ENCODE results near the gene PIN1.

PIN1 gene

DNA sequence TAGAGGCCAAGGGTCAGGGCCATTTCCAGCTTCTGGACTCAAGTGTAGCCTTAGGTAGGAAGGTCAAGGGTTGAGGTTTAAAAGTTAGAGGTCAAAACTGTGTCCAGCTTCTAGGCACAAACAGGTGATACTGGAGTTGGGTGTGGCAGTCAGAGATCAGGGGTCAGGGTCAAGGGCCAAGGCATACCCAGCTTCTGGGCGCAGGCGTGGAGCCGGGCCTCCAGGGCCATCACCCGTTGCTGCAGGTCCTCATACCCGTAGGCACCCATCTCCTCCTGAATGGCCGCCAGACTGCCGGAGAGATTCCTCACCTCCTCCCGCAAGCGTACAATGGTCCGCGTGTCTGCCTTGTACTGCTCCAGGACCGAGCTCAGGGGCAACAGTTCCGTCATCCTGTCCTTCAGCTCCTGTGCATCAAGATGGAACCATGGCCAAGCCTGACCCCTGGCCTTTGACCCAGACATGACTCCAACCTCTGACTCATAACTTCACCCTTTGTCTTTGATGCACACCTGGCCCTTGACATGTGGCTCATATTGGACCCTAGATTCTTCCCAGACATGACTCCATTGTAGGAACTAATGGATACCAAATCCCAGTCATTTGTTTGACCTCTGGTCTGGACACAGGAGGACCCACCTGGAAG is 22.1 kb downstream of the PIN1 start:
- no peak for DNase-seq

DNA sequence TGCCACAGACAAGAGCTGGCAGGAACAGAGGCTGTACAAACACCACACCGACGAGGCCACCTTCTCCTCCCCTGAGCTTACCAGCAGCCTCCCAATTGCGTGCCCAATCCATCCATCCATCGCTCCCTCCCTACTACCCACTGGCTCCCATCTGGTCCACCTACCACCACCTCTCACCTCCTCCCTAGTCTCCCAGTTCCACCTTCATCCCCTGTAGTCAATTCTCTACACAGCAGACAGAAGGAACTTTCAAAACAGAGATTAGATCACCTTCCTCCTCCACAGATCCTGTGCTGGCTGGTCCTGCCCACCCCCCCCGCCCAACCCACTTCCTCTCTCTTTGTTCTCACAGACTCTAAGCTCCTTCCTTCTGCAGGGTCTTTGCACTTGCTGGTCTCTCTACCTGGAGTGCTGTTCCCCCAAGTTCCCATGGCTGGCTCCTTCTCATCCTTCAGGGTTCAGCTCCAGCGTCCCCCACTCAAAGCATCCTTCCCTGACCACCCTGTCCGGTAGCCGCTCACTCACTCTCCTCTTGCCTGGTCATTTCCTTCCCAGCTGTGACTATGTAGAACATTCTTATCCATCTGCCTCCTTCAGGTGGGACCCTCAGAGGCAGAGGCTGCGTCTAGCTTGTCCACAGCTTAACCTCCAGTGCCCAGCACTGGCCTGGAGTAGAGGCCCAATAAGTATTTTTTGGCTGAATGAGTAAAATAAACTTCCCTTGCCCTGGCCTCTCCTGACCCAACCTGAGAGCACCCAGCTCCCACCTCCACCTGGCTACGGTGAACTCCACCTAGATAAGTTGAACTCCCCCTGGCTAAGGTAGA is 23.0 kb downstream of the PIN1 start:
- DNase-seq, result peak in 1 of 2 donors; percentile 50

DNA sequence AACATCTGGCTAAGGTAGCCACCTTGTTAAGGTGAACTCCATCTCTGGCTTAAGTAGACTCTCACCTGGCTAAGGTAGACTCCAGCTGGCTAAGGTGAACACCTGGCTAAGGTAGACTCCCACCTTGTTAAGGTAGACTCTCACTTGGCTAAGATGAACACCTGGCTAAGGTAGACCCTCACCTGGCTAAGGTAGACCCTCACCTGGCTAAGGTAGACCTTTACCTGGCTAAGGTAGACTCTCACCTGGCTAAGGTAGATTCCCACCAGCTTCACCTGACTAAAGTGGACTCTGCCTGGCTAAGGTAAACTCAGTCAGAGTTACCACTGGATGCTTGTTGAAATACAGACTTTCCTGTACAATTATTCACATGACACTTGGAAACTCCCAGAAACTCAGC is 23.6 kb downstream of the PIN1 start:
- DNase-seq, result no peak

DNA sequence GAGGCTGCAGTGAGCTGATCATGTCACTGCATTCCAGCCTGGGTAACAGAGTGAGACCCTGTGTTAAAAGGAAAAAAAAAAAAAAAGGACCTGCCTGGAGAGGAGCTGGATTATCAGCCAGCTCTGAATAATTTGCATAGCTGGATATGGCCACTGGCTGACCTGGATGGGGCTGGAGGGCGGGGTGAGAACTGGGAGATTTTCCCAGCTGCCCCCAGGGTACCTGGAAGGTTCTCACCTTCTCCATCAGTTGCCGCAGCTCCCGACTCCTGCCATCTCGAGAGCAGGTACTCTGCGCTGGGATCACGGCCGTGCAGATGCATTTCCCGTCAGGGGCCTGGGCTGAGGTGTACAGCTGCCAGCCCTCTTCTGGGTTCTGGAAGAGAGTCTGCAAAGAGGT is 25.3 kb downstream of the PIN1 start:
- DNase-seq, result no peak

DNA sequence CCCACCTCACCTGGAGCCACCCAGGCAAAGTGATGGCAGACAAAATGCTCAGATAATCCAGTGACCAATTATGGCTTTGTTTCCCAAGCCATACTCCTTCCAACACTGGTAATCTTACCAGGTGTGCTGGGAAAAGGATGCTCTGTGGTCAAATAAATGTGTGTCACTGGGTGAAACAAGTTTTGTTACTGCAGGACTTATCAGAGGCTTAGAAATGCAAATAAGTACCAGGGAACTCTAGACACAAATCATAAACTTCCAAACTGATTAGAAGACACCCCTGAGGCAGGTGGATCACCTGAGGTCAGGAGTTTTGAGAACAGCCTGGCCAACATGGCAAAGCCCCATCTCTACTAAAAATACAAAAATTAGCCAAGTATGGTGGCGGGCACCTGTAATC is 26.4 kb downstream of the PIN1 start:
- no peak for DNase-seq

DNA sequence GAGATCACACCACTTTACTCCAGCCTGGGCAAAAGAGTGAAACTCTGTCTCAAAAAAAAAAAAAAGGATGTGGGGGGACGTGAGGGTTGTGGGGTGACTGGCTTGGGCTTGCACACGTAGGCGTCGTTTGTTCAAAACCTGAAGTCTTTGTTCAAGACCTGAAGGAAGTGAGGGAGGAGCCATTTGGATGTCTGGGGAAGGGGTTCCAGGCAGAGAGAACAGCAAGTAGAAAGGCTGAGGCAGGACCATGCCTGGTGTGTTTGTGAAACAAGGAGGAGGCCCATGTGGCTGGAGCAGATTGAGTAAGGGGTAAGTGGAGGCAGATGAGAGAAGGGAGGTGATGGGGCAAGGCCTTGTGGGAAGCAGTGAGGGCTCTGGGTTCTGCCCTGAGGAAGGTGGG is 27.8 kb downstream of the PIN1 start:
- peak in 1 of 2 donors; percentile 33 for DNase-seq

DNA sequence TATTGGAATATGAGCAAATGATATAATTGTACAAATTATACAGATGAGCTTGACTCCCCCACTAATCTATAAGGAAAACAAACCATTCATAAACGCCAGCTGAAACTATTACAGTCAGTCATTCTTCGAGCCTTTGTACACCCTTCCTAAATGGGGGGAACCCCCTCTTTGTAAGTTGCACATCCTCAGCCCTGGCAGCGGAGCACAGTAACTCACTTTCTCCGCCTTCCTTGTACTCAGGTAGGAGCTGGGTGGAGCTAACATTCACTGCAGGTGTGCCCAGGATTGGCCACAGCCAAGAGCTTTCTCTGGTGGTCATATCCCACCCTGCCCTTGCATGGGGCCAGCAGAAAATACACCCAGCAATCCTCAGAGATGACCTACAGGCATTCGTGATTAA is 28.6 kb downstream of the PIN1 start:
- DNase-seq, result peak in 1 of 2 donors; percentile 26

DNA sequence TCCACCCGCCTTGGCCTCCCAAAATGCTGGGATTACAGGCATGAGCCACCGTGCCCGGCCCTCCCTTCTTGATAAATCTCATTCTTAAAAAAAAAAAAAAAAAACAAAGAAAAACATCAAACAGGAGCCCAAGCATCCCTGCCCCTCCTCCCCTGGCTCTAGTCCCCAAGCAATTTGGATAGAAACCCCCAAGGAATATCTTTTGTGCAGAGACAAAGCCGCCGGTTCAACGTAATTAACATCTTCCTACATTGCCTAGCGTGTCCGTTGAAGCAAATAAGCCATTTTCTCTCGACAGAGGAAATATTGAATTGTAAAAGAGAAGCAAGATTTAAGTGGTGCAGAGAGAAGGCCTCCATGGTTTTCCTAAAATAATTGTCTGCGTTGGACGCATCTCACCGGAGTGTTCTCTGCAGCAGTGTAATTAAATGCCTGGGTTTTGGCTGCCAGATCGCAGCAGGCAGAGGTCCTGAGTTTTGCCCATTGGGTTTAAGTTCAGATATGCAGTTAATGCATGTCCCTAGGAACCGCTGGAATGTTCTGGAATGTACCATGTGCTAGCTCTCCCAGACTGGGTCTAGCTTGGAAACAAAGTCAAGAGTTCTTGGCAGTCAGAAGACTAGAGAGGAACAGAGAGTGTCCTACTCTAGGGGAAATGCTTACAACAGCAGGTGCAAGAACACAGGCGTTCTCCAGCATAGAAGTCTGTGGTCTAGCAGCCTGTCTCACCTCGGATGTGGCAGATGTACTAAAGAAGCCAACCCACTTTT is 30.8 kb downstream of the PIN1 start:
- peak; percentile 45 to 65 for DNase-seq

DNA sequence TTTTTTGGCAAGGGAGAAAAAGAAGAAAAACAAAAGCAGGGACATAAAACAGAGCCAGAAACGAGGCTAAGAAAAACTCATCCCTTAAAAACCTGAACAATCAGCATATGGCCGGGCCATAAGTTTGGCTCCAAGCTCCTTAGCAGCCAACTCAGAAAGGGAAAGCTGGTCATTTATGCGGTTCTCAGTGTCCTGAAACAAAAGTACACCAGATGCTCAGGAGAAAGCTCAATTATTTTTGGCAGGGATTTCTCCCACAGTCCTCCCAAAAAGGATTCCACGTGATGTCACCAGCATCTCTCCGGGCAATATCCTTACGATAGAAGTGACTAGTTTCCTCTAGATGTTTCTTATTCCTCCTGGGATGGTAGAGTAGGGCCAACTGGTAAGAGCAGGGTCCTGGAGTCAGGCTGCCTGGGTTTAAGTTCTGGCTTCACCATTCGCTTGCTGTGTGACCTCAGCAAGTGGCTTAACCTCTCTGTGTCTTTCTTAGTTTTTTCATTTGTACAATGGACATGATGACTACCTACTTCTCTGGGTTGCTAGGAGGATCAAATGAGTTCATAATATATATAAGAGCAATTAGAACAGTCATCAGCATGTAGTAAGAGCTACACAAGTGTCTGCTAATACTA is 34.0 kb downstream of the PIN1 start:
- DNase-seq, result no peak

DNA sequence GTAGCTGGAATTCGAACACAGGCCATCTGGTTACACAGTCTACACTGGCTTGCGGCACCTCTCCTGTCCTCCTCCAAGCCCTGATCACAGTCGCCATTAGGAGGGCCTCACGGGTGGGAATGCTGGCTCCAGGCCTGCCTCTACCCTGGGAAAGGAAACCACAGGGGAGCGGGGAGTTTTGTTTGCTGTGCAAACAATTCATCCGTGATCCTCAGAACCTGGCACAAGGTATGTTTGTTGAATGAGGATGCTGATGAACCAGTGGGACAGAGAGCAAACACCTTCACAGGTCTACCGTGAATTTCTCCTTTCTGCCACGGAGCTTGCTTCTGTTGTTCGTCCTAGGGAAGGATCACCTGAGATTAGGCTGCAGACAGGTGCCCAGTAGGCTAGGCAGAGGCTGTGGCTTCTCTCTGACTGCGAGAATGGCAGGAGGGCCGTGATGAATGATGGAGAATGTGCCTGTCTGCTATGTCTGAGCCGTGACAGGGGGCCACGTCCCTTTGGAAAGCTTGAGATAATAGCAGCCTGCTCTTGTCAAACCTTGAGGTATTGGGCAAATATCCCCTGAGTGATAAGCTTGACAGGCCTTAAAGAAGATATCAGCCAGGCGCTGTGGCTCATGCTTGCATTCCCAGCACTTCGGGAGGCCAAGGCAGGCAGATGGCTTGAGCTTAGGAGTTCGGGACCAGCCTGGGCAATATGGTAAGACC is 36.7 kb downstream of the PIN1 start:
- DNase-seq, result no peak

DNA sequence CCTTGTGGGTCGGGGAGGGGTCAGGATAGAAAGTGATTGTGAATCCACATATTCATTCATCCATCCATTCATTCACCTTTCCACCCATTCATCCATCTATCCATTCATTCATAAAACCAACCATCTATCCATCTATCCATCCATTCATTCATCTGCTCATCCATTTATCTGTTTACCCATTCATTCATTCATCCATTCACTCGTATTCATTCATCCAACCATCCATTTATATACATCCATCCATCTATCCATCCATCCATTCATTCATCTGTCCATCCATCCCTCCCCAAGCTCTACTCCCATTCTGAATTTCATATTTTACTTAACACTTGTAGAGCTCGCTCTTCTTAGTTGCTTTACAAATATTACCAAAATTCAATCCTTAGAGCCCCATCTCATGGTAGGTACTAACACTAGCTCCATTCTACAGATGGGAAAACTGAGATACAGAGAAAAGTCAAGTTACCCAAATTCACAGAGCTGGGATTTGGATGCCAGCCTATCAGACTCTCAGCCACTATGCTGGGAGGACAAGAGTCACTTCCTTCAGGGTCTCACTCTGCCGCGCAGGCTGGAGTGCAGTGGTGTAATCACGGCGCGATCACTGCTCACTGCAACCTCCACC is 37.6 kb downstream of the PIN1 start:
- DNase-seq, result no peak

DNA sequence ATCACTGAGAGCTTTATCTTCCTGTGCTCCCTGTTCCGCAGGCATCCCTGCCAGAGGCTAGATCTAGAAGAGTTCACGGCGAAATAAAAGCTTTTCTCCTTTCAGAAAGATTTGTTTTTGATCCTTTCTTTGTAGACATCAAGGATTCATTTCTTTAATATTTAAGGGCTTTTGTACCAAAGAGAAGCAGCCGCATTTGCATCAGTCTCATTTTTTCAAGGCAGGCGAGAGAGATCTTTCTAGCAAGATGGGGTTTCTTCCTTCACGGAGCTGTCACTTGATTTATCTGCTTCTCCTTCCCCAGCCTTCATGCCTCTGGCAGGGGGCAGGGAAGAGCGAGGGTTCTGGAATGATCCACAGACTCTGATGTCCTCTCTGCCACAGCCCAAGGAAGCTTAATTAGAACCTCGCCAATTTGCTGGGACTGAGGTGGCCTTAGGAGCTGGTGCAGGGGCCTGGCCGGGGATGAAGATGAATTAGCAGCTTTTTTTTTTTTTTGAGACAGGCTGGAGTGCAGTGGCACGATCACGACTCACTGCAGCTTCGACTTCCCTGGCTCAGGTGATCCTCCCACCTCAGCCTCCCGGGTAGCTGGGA is 40.0 kb downstream of the PIN1 start:
- DNase-seq, result no peak

DNA sequence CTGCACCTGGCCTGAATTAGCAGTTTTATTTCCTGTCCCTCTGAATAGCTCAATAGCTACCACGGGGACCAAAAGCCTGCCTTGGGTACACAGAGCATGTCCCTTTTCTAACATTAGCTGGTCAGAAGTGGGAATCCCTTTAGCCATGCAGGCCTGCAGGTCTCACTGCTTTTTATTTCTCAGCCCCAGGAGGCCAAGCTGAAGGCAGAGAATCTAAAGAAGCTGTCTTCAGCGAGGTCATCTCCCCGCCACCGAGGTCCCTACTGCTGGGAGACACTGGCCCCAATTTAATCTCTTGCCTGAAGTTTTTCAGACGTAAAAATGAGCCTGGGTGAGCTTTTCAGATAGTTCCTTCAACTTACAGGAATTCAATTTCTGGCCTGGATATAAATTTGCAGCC is 40.7 kb downstream of the PIN1 start:
- no peak for DNase-seq

DNA sequence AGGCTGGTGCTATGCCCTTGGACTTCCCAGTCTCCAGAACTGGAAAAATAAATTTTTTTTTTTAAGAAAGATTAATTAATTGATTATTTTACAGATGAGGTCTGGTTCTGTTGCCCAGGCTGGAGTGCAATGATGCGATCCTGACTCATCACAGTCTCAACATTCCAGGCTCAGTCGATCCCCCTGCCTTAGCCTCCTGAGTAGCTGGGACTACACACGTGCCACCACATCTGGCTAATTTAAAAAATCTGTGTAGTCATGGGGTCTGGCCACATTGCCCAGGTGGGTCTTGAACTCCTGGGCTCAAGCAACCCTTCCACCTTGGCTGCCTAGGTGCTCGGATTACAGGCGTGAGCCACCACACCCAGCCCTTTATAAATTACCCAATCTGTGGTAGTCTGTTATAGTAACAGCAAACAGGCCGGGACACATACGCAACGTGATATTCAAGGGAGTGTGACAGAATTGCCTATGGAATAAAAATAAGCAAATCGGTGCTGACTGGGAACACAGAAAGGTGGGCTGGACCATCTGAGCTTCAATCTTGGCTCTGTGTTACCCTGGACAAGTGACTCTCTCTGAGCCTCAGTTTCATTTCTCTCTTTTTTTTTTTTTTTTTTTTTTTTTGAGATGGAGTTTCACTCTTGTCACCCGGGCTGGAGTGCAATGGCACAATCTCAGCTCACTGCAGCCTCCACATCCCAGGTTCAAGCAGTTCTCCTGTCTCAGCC is 42.8 kb downstream of the PIN1 start:
- no peak for DNase-seq

DNA sequence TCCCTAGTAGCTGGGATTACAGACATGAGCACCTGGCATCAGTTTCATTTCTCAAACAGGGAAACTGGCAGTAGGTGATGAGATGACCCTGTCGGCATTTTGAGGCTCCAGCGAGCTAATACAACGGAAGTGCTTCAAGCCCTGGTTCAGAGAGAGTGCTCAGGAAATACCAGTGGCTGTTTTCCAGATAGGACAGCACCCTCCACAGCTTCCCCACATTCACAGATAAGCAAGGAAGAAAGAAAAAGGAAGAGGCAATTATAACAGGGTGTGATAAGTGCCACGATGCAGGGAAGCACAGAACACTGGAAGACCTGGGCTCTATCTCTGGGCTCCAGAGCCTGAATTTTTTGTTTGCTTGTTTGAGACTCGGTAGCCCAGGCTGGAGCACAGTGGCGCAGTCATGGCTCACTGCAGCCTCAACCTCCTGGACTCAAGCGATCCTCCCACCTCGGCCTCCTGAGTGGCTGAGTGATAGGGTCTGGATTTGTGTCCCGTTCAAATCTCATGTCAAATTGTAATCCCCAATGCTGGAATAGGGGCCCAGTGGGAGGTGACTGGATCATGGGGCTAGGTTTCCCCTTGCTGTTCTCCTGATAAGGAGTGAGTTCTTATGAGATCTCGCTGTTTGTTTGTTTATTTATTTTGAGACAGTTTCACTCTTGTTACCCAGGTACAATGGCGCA is 43.5 kb downstream of the PIN1 start:
- no peak for DNase-seq

DNA sequence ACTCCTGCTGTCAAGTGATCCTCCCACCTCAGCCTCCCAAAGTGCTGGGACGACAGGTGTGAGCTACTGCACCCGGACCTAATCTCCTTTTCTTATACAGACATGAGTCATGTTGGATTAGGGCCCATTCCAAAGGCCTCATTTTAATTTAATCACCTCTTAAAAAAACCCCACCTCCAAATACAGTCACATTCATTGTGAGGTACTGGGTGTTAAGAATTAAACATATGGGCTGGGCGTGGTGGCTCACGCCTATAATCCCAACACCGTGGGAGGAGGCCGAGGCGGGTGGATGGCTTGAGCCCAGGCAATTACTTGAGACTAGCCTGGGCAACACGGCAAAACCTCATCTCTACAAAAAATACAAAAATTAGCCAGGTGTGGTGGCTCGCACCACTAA is 46.6 kb downstream of the PIN1 start:
- no peak for DNase-seq

DNA sequence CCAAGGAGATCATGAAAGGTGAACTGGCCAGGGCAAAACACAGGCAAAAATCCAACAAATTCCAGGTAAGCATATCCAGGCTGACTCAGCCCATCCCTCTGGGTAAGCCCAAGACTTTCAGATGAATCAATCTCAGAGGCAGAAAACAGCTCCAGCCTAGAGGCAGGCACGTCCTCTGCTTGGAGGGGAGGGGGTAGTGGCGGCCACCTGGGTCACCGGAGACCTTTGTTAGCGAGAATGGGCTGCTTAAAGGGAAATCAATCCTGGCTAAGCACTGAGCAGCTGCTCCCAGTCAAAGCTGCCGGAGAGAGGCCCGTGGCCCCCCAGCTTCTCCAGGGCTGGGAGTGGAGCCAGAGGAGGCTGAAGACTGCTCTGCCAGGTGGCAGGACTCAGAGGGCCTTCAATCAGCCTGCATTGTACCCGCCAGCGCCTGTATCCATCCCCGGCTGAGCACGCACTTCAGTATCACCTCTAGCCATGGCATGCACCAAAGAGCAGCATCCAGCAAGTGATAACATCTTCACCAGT is 48.2 kb downstream of the PIN1 start:
- no peak for DNase-seq

DNA sequence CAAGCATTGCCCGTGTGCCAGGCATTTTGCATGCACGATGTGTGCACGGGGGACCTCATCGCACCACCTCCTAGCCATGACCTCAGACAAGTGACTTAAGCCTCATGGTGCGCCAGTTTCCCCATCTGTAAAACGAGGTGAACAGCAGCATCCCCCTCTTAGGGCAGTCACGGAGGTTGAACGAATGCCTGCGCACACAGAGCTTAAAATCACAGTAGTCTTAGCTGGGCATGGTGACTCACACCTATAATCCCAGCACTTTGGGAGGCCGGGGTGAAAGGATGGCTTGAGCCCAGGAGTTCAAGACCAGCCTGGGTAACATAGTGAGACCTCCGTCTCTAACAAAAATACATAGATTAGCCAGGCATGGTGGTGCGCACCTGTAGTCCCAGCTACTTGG is 48.6 kb downstream of the PIN1 start:
- DNase-seq, result no peak

DNA sequence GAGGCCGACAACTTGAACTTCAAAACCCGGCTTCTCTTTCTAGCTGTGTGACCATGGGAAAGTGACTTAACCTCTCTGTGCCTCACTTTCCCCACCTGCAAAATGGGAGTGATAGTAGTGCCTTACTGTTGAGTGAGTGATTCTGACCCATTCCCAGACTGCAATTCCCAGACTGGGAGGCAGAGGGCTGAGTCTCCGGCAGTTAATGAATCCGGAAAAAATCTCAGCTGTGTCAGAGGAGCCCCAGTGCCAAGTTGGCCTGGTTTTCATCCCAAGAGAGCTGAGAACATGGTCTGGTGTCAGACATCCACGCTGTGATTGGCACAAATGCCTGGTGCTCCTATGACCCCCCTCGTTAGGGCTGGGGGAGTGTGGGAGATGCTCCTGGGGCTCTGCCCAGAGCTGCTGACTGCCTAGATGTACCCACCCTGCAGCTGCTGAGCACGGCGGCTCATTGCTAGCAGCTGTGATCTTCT is 50.0 kb downstream of the PIN1 start:
- no peak for DNase-seq
